DOHH2 (cell line): ENCODE data around the gene RPL32.

Source experiments
- H3F3A ChIP-seq: fragments of 200-600 bp; sonication (generic), shearing (Covaris generic); 2 replicates; pipeline ENCODE4 v1.6.0; 2016; ENCODE audit warnings: antibody characterized with exemption, mild to moderate bottlenecking; ENCODE audit not compliant: control insufficient read depth, insufficient read depth
- H3K27ac ChIP-seq: fragments of 200-600 bp; sonication (generic); 2 replicates; pipeline ENCODE4 v1.5.1; 2014; ENCODE audit warnings: low read depth, mild to moderate bottlenecking, low read length, moderate library complexity
- H3K27me3 ChIP-seq: fragments of 200-600 bp; sonication (generic); 2 replicates; pipeline ENCODE4 v1.6.1; 2014; ENCODE audit warnings: mild to moderate bottlenecking, low read length, mixed read lengths; ENCODE audit not compliant: control insufficient read depth
- H3K36me3 ChIP-seq: fragments of 200-600 bp; sonication (generic); 2 replicates; pipeline ENCODE4 v1.6.1; 2014; ENCODE audit warnings: mild to moderate bottlenecking, low read length, moderate library complexity, mixed read lengths; ENCODE audit not compliant: control insufficient read depth
- H3K4me1 ChIP-seq: fragments of 200-600 bp; sonication (generic); 2 replicates; pipeline ENCODE4 v1.6.1; 2014; ENCODE audit warnings: mild to moderate bottlenecking, low read length, mixed read lengths; ENCODE audit not compliant: control insufficient read depth
- H3K4me2 ChIP-seq: fragments of 200-600 bp; sonication (generic); 2 replicates; pipeline ENCODE4 v1.6.0; 2014; ENCODE audit warnings: mild to moderate bottlenecking, low read length, moderate library complexity
- H3K4me3 ChIP-seq: fragments of 200-600 bp; sonication (generic); 2 replicates; pipeline ENCODE4 v1.5.1; 2014; ENCODE audit warnings: mild to moderate bottlenecking, low read length, mixed read lengths
- H3K79me2 ChIP-seq: fragments of 200-600 bp; sonication (generic); 2 replicates; pipeline ENCODE4 v1.6.1; 2014; ENCODE audit warnings: mild to moderate bottlenecking, low read length, mixed read lengths; ENCODE audit not compliant: control insufficient read depth
- H3K9me2 ChIP-seq: fragments of 200-600 bp; sonication (generic); replicated peaks from 2 replicates; pipeline ENCODE4 v1.6.1; 2014; ENCODE audit warnings: mild to moderate bottlenecking, low read length, mixed read lengths; ENCODE audit not compliant: control insufficient read depth
- H3K9me3 ChIP-seq: fragments of 200-600 bp; sonication (generic); 2 replicates; pipeline ENCODE4 v1.6.1; 2014; ENCODE audit warnings: antibody characterized with exemption, low read length, mixed read lengths; ENCODE audit not compliant: control insufficient read depth, insufficient read depth
- H4K20me1 ChIP-seq: fragments of 200-600 bp; sonication (generic); 2 replicates; pipeline ENCODE4 v1.6.0; 2014; ENCODE audit warnings: low read depth, mild to moderate bottlenecking, antibody characterized with exemption, low read length, moderate library complexity; ENCODE audit not compliant: control insufficient read depth, insufficient read depth
- EZH2phosphoT487 ChIP-seq: fragments of 200-600 bp; sonication (generic); IDR thresholded peaks from 2 replicates; pipeline ENCODE4 v1.6.1; 2017; ENCODE audit warnings: borderline replicate concordance, mild to moderate bottlenecking, antibody characterized with exemption, low read length, moderate library complexity, mixed read lengths
- TF ChIP-seq, protein P1 (sequence below): fragments of 200-600 bp; sonication (generic); IDR thresholded peaks from one replicate; pipeline ENCODE4 v1.5.1; 2014; ENCODE audit warnings: antibody characterized with exemption, mild to moderate bottlenecking, low read depth, low read length; ENCODE audit not compliant: poor library complexity, severe bottlenecking

The RPL32 gene

GRCh38 chr3:12803371-12803770 lies 38.0 kb downstream of the RPL32 start:
- no peaks in the 10 kb centered on the region for H3K79me2 ChIP-seq
- H3K4me2 ChIP-seq: no peak overlapping the region
- H3K4me3 ChIP-seq: no peak overlapping the region
- H3K4me1 ChIP-seq: peaks cover 2% of the 10 kb centered on the region
- peaks cover 6% of the 10 kb centered on the region for H3F3A ChIP-seq
- H3K9me3 ChIP-seq: no peaks in the 10 kb centered on the region
- TF ChIP-seq, protein P1, sequence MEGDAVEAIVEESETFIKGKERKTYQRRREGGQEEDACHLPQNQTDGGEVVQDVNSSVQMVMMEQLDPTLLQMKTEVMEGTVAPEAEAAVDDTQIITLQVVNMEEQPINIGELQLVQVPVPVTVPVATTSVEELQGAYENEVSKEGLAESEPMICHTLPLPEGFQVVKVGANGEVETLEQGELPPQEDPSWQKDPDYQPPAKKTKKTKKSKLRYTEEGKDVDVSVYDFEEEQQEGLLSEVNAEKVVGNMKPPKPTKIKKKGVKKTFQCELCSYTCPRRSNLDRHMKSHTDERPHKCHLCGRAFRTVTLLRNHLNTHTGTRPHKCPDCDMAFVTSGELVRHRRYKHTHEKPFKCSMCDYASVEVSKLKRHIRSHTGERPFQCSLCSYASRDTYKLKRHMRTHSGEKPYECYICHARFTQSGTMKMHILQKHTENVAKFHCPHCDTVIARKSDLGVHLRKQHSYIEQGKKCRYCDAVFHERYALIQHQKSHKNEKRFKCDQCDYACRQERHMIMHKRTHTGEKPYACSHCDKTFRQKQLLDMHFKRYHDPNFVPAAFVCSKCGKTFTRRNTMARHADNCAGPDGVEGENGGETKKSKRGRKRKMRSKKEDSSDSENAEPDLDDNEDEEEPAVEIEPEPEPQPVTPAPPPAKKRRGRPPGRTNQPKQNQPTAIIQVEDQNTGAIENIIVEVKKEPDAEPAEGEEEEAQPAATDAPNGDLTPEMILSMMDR: no peak
- TF ChIP-seq EZH2phosphoT487: no peak
- H3K36me3 ChIP-seq: no peaks in the 10 kb centered on the region
- no peaks in the 10 kb centered on the region for H3K27me3 ChIP-seq
- no peak overlapping the region for H3K27ac ChIP-seq
- H4K20me1 ChIP-seq: no peaks in the 10 kb centered on the region
- no peaks in the 10 kb centered on the region for H3K9me2 ChIP-seq

DNA sequence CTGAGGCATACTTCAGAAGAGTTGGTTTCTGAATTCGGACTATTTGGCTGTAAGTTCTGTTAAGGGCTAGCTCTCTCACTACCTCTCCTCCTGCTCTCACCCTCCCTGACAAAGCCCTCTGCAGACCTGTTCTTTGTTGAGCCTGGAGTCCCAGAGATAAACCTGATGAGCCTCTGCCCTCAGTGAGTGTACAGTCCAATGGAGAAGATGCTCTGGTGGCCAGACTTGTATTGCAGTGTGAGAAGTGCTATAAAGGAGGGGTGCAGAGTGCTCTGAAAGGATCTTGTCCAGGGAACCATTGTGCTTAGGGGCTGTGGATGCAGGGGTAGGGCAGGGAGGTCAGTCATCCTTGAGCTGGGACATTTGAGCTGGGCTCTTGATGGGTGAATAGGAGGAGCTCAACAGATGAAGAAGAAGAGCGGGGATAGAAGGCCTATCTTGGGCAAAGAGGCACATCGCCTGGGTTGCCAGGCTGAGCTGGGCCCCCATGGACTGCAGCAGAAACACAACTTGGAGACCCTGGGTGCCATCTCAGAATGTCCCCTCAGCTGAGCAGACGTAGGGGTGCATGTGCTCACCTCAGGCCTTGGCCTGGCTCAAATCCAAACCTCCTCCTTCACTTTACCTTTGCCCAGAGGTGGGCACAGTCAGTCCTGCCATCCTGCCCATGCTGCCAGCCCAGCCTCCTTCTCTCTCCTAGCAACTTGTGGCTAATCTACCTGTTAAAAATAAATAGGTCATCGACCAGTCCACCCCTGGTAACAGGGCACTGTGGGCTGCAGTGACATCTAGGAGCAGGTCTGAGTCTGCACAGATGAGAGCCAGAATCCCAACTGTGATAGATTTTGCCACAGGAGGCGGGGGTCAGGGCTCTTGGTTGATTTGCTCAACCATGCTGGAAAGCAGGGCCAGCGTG lies 41.6 kb downstream of the RPL32 start:
- H3K4me2 ChIP-seq: no peak overlapping the region
- TF ChIP-seq, protein P1: no peak
- TF ChIP-seq EZH2phosphoT487: no peak
- no peaks in the 10 kb centered on the region for H3K9me3 ChIP-seq
- H3K27ac ChIP-seq: no peak overlapping the region
- H3K27me3 ChIP-seq: peaks cover 7% of the 10 kb centered on the region
- no peaks in the 10 kb centered on the region for H3K36me3 ChIP-seq
- peaks cover 28% of the 10 kb centered on the region for H3K4me1 ChIP-seq
- H3F3A ChIP-seq: peaks cover 16% of the 10 kb centered on the region
- no peaks in the 10 kb centered on the region for H3K9me2 ChIP-seq
- H4K20me1 ChIP-seq: no peaks in the 10 kb centered on the region
- H3K79me2 ChIP-seq: no peaks in the 10 kb centered on the region
- H3K4me3 ChIP-seq: no peak overlapping the region

GRCh38 chr3:12798559-12799179 lies 42.7 kb downstream of the RPL32 start:
- no peaks in the 10 kb centered on the region for H3K9me2 ChIP-seq
- H3K79me2 ChIP-seq: no peaks in the 10 kb centered on the region
- H3K4me2 ChIP-seq: no peak overlapping the region
- H3K9me3 ChIP-seq: no peaks in the 10 kb centered on the region
- H3F3A ChIP-seq: peaks cover 16% of the 10 kb centered on the region
- no peak for TF ChIP-seq EZH2phosphoT487
- TF ChIP-seq, protein P1: no peak
- no peak overlapping the region for H3K4me3 ChIP-seq
- no peaks in the 10 kb centered on the region for H4K20me1 ChIP-seq
- H3K4me1 ChIP-seq: peaks cover 28% of the 10 kb centered on the region
- no peaks in the 10 kb centered on the region for H3K36me3 ChIP-seq
- peaks cover 7% of the 10 kb centered on the region for H3K27me3 ChIP-seq
- H3K27ac ChIP-seq: no peak overlapping the region
